ENCODE measurements around the gene ING4.

ING4 gene

DNA sequence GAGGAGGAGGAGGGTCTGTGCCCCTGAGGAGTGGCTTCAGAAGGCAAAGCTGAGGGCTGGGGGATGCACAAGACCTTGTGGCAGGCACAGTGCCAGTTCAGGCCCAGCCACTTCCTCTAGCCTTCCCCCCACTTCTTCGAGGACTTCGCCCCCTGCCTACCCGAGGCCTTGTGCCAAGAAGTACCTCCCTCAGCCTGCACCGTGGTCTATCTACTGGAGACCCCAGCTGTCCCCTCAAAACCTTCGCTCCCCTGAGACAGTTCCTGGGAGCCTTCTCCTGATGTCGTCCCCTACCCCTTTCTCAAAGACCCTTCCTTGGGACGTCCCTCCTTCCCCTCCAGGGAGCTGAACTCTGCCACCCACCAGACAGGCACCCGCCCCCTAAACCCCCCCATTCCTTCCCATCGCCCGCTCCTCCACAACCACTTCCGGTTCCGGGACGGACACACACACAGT is 25.7 kb upstream of the ING4 start:
- no peak for DNase-seq (ENCODE audit: low read depth, low spot score)

DNA sequence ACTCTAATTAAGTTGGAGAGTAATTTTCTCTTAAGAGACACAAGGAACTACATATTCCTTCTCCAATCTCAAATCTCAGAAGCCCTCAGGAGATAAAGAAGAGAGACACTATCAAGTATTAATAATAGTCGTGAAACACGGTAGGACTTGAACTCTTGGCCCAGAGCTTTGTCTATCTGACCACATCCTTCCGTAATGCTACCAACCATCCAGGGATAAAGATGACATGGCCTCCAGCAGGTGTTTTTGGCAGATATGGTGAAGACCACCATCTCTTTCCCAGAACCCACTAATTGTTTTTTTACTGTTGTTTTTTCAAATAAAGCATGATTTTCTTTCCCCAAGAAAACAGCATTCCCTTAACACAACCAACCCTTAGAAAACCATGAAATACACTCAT is 22.9 kb upstream of the ING4 start:
- no peak for DNase-seq (ENCODE audit: low read depth, low spot score)

DNA sequence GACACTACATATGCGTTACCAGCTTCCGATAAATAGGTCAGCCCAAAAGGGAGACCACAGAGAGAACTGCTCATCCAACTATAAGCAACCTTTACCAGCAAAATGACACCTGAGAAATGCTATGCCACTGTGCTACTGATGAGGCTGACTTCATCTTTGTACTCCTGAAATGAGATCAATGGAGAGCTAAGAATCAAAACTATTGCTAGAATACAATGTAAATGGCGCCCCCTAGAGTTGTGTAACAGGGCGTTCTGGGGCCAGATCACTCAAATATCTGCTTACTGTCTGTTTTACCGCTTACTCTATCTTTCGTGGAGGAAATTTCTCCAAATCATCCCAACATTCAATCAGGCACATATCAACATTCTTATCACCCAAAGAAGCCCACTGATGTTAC is 21.7 kb upstream of the ING4 start:
- DNase-seq (ENCODE audit: low read depth, low spot score), result peak; percentile 30

DNA sequence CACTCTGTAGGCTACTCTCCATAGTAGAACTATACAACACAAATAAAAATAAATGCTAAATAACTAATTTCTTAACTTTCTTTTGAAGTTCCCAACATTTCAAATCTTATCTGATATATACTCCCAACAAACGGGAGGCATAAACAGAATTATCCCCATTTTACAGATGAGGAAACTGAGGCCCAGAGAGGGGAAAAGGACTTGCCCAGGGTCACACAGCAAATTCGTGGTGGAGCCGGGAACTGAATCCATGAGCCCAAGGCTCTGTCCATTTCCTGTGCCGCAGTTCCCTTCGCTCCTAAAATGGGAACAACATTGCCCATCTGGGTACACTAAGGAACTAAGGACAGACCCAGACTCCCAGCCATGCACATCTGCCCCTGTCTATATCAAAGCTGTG is 14.0 kb upstream of the ING4 start:
- DNase-seq (ENCODE audit: low read depth, low spot score), result no peak

DNA sequence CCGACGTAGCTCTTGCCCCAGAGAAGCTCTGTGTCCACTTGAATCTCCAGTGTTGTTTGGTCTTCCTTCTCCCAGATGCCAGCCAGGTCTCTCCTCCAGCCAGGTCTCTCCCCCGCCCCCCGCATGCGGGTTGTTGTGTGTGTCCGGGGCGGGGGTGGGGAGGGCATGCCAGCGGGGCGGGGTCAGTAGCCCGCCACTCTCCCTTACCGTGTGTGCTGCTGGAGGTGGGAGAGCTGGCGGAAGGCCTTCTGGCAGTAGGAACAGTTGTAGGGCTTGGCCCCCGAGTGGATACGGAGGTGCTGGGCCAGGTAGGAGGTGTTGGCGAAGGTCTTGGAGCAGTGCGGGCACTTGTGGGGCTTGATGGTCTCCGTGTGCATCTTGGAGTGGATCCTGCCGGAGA is 9.2 kb upstream of the ING4 start:
- no peak for DNase-seq (ENCODE audit: low read depth, low spot score)

DNA sequence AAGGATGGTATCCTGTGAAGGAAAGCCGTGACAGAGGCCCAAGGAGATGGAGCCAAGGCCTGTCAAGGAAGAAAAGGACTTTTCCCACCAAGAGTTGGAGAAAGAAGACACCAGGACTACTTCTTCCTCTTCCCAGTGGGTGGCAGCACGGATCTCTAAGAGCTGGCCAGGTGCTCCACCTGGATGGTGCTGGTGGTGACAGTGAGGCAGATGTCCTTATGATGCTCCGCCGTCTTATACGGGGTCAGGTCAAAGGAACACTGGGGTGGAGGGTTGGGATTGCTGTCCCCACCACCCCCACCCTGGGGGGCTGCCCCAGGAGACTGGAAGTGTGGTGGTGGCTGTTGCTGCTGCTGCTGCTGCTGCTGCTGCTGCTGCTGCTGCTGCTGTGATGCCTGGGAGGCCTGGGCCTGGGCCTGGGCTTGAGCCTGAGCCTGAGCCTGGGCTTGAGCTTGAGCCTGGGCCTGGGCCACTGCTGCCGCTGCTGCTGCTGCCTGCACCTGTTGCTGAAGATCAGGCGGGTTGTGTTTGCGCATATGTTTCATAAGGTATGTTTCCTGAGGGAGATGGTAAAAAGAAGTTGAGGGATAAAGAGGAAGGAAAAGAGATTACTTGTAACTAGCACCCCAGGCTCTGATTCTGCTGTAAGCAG is 4.8 kb upstream of the ING4 start:
- no peak for DNase-seq (ENCODE audit: low read depth, low spot score)

DNA sequence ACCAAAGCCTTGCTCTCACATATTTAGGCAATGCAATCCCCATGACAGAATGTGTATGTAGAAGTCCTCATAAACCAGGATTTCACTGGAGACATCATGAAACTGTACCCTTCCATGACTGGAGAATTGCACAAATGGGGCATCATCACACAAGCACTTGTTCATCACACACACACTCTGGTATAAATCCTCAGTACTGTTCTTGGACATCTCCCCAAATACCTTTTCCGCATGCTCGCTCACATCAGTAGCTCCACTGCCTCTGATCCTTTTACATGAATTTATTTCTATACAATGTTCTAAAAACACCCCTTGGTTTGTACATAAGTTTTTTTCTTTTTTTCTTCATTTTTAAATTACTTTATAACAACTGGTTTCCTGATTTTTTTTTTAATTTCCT is 3.3 kb upstream of the ING4 start:
- no peak for DNase-seq (ENCODE audit: low read depth, low spot score)

DNA sequence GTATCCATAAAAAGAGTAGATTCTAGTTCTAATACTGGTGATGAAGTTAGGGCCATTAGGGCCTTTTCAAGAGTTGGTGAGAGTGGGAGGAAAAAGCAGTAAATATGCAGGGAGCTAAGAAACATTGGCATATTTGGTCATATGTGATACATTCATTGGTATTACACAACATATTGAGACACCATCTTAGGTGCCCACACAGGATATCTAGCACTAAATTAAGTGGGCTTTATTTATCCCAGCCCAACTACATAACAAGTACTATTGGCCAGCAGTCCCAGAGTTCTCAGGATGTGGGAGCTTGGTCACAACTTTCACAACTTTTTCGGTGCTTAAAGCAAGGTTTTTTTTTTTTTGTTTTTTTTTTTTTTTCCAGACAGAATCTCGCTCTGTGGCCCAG is 2.0 kb upstream of the ING4 start:
- DNase-seq (ENCODE audit: low read depth, low spot score), result no peak

DNA sequence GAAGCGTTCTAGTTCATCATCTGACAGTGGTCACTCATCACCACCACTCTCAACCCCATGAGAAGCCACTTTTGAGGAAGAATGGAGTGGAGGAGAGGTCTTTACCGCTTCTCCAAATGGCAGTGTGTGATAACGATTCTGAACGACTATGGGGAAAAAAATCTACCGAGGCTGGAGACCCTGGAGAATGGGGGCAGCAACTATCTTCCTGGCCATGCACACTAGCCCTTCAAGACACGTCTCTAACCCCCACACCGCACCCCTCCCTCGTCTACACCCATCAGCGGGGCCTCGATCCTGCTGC is 365 bp downstream of the ING4 start:
- no peak for DNase-seq (ENCODE audit: low read depth, low spot score)

DNA sequence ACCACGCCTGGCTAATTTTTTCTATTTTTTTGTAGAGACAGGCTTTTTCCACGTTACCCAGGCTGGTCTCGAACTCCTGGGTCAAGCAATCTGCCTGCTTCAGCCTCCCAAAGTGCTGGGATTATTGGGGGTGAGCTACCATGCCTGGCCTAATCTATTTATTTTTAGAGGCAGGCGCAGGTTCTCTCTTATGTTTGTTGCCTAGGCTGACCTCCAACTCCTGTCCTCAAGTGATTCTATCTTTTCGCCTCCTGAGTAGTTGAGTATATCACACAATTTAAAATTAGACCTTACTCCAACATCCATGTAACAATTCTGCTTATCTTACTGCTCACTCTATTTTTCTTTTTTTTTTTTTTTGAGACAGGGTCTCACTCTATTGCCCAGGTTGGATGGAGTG is 8.9 kb downstream of the ING4 start:
- no peak for DNase-seq (ENCODE audit: low read depth, low spot score)

DNA sequence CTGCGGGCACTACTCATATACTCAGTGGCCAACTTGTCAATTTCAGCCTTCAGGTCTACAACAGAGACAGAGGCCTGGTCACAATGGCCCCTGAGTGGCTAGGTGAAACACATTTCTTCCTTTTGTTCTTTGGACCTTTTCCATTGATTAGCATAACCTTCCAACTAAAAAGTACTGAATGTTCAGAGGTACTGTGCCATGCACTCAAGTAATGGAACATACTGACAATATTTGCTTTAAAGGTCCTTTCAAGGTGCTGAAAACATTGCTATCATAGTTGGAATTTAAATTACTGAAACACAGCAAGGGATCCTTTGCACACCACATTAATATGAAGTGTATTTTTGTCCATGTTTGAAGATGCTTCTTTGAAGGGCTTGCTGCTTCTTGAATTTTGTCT is 9.6 kb downstream of the ING4 start:
- DNase-seq (ENCODE audit: low read depth, low spot score), result no peak

DNA sequence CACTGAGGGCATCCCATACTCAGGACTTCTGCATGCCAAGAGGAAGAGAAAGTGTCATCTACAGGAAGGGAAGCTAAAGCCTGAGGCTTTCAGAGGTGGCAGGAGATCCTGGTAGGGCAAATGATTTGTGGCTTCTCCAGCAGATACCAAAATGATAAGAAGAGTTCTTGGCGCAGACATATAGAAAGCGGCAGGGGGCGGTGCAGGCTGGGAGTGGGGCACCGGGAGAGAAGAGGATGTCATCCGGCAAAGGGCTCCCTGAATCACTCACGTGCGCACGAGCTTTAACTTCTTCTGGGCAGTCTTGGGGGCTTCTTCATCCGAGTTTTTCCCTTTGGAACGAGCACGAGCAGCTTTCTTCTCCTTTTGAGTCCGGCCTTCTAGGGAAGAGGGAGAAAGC is 10.5 kb downstream of the ING4 start:
- DNase-seq (ENCODE audit: low read depth, low spot score), result no peak

DNA sequence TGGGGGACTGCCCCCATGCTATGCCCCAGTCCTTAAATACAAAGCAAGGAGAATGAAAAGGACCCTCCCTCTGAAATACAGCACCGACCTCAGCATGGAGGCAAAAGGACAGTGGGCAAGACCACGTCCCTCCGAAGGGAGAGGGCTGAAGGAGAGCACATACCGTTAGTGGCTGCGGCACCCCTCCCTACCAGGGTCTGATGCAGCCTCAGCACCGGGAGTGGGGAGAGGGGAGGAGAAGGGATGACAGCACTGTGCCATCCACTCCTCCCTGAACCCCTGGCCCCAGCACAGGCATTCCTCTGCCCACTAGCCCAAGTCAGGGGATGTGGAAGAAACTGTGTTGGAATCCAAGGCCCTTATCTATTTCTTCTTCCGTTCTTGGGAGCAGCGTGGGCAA is 12.1 kb downstream of the ING4 start:
- no peak for DNase-seq (ENCODE audit: low read depth, low spot score)

DNA sequence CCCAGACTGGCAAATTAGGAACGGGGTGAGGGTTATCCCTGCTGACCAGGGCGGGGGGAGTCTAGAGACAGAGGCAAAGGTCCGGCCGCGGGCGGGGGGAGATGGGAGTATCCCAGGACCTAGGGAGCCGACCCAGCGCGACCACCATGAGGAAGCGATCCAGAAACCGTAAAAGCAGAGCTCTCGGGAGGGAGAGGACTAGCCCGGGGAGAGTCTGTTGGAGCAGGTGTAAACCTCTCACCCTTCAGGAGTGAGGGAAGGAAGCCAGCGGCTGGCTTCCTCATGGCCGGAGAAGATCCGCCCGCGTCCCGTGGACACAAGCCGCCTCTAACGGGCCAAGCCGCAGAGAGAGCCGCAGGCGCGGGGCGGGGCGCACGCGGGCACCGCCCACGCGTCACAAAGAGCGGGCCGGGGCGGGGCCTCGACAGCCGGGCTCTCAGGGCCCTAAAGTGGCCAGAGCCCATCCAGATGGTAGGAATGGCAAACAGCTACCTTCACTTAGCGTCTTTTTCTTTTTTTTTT is 15.8 kb downstream of the ING4 start, which contains the start of gene ACRBP:
Gene ACRBP (minus strand): TSS at position 350 of the 522 bp plus-strand sequence. CDS start 66 bp downstream, at position 284.
- no peak for DNase-seq (ENCODE audit: low read depth, low spot score)

DNA sequence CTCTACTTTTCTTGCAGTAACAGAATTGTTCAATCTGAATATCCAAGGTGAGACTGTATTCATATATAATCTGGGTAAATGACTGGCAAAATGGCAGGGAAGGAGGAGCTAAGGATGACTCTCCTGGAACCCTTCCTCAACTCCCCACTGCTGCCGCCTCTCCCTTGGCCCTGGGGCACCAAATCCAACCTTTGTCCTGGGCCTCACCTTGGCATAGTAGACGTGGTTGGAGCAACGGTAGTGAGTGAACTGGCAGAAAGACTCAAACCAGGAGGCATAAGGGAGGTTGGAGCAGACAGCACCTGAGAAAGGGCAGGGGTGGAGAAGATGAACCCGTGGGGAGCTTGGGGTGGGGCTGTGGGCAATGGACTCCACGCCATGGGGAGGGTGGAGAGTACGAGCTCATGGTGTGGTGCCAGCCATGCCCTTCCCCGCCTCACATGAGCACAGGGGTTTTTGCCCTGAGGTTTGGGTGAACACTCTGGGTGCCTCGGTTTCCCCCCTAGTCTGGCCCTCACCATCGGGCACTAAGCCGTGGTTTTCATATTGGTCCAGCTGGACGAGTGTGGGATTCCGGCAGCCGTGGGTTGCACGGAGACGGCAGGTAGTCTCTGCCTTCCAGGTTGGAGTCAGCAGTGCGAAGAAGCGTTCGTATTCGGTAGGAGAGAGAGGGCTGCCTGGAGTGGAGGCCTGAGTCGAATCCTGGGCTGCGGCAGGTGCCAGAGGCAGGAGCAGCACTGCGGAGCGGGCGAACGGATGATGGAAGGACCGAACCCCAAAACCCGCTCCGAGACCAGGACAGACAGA is 16.4 kb downstream of the ING4 start:
- no peak for DNase-seq (ENCODE audit: low read depth, low spot score)

DNA sequence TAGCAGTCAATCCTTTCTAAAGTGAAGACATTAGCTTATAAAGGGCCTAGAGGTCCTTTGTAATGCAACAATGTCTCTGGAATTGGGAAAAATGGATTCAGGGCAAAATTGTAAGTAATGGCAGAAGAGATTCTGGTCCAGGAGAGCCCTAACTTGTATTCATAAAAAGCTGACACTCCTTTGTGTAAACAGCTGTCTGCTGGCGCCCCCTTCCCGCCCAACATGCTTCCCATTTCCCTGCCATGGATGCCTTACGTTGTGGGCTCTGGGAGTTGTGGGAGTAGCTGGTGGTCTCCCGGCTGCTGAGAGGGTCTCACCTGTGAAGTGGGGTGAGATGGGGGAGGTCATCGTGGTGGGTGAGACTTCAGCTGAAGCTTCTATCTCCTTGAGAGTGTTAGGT is 18.0 kb downstream of the ING4 start:
- DNase-seq (ENCODE audit: low read depth, low spot score), result no peak

DNA sequence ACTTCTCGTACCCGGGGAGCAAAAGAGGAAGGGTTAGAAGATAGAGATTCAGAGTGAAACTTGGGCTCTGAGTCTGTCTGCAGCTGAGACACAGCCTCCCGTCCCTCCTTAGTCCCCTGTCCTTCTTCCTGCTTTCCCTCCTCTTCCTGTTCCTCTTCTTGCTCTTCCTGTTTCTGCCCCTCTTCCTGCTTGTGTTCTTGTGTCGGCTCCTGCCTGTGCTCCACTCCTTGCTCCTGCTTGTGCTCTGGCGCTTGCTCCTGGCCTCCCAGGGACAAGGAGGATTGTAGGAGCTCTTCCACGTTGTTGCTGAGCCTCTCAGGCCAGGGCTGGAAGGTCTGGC is 18.7 kb downstream of the ING4 start:
- no peak for DNase-seq (ENCODE audit: low read depth, low spot score)

DNA sequence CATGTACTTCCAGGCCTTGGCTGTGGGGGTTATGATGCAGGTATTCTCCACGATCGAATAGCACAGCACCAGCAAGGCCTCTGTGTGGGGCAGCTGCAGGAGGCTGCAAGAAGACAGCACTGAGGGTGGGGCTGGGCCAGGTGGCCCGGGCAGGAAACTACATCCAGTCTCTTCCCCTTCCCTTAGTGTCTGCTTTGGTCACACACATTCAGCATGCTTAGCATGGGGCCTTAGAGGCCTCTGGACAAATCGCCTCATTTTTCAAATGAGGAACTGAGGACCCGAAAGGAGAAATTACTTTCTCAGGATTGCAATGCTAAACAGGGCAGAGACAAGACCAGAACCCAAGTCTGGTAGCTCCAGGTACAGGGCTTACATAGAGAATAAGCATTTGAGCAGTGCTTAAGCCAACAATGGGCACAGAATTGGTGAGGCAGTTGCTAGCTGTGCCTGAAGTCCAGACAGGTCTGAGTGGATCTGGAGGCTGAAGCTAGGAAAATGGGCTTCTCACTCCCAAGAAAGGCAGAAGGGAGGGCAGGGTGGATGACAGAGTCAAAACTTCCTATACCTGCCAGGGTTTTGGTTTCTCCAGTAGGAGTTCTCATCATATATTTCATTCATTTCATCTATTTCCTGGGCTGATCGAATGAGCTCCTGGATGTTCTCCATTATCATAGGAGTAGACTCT is 19.2 kb downstream of the ING4 start:
- DNase-seq (ENCODE audit: low read depth, low spot score), result no peak

DNA sequence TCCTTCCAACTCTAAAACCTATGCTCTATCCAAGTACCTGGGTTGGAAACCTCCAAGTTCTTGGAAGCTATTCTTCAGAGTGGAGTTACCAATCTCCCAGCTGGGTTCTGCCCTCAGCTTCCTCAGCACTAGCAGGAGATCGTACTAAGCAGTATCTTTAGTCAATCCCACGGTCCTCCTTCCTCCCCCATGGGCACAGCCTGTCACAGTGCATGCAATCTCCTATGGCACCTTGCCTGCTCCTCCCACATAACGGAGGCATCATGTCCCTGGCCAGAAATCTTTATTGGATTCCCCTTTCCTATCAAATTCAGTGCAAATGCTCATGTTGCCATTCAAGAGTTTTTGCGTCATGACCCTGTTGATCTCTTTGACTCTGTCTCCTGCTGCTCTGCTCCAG is 21.8 kb downstream of the ING4 start:
- DNase-seq (ENCODE audit: low read depth, low spot score), result no peak

DNA sequence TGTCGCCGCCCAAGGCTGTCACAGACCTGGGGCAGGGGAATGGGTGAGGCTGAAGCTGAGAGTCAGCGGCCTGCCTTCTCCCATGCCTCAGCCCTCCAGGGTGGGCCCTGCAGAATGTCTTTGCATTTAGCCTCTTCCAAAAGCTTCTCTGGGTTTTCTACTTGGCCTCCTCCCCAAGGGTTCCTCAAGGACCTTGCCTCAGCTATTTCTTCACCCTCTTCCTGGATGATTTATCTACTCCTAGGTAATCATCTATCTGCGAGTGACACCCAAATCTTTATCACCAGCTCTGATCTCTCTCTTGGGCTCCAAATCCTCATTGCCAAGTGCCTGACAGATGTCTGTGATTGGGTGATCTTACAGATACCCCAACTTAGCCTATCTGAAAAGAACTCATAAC is 22.4 kb downstream of the ING4 start:
- no peak for DNase-seq (ENCODE audit: low read depth, low spot score)

DNA sequence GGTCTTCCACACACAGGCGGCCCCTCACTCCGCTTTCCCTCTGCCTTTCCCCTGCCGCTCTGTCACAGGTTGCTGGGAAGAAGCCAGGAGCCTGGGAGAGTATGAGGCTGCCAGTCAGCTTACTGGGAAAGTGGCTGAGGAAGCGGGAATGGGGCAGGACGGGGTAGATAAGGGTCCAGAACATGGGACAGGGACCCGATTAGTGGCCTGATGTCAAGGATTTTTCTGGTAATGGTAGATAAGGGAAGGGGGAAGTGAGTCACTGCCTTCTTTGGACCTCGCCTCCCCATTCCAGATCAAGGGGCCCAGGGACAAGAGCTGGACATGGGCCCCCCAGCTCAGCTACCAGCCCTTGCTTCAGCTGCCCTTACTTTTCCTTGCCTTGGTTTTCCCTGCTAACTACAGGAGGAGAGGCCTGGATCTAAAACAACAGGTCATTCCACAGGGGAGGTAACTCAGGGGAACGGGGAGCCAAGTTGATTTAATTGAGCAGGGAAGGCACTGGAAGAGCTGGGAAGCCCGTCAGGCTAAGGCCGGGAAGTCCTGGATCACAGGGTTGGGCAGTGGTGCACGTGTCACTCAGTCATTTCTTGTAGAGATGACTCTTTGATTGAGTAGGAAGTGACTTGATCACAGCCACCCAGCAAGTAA is 23.6 kb downstream of the ING4 start:
- no peak for DNase-seq (ENCODE audit: low read depth, low spot score)

DNA sequence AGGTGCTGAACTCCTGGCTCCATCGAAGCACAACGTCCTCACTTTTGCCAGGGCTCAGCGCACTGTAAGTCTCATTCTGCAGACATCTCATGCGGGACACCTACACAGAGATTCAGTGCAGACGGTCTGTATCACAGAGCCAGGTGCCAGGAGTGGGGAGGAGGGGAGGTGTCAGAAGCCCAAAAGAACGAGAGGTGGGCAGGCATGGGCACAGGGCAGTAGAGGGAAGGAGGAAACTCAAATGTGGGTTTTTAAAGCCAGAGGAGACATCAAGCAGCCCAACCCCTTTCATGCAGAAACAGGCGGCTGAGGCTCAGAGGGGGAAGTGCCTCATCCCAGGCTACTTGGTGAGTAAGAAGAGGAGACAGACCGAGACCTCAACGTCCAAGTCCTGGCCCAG is 24.6 kb downstream of the ING4 start:
- no peak for DNase-seq (ENCODE audit: low read depth, low spot score)

All from activated naive CD8-positive, alpha-beta T cell treated with anti-CD3 and anti-CD28 coated beads, Interleukin-2, amount 50 U/mL, for 16 hours (primary cell).